CD4-positive, CD25-positive, alpha-beta regulatory T cell (primary cell): ENCODE data around the gene ERICH3. TPM values are rescaled to one million over a fixed set of nuclear protein-coding genes. Genes with fewer than 3 reads are reported as not detected.

Source experiments
- ATAC-seq, 2 donors: fragments of 150-1000 bp; cut with Tn5 transposase; one replicate each; pipeline ENCODE4 v1.10.0; 2021; ENCODE audit warnings: low read depth in 2 of 2, moderate number of reproducible peaks in 2 of 2, moderate library complexity in 1 of 2
- DNase-seq, 3 donors: peaks; one replicate each; pipeline versions ENCODE4 v3.0.0 to v3.0.0-alpha.2; 2012 to 2022; ENCODE audit warnings: mixed read lengths in 1 of 3
- H3K27ac ChIP-seq: one replicate; pipeline ENCODE4 v1.7.0; 2013; ENCODE audit warnings: mild to moderate bottlenecking, low read length; ENCODE audit not compliant: insufficient read depth, poor library complexity, severe bottlenecking
- H3K27me3 ChIP-seq: one replicate; pipeline ENCODE4 v1.7.0; 2013; ENCODE audit warnings: low read length; ENCODE audit not compliant: control insufficient read depth, insufficient read depth
- H3K36me3 ChIP-seq: one replicate; pipeline ENCODE4 v1.7.0; 2013; ENCODE audit warnings: mild to moderate bottlenecking, low read length, moderate library complexity; ENCODE audit not compliant: control insufficient read depth, insufficient read depth
- H3K4me1 ChIP-seq: 2 replicates; pipeline ENCODE4 v1.7.0; 2013; ENCODE audit warnings: mild to moderate bottlenecking, low read length; ENCODE audit not compliant: insufficient read depth, control insufficient read depth, poor library complexity, severe bottlenecking
- H3K4me3 ChIP-seq: one replicate; pipeline ENCODE4 v1.7.0; 2013; ENCODE audit warnings: low read depth, mild to moderate bottlenecking, low read length, moderate library complexity
- H3K9me3 ChIP-seq, 2 experiments: 1 replicate in 1 of 2; 2 replicates in 1 of 2; pipeline ENCODE4 v1.7.0; 2013; ENCODE audit warnings: low read length in 2 of 2, mild to moderate bottlenecking in 1 of 2, moderate library complexity in 1 of 2; ENCODE audit not compliant: control insufficient read depth in 2 of 2
- H3K27ac Mint-ChIP-seq, 3 donors: one replicate each; pipeline ENCODE4 v1.8.0; 2020 to 2022; ENCODE audit warnings: mild to moderate bottlenecking in 3 of 3, mixed read lengths in 3 of 3, moderate library complexity in 2 of 3
- H3K27me3 Mint-ChIP-seq: one replicate; pipeline ENCODE4 v1.8.0; 2022; ENCODE audit warnings: mild to moderate bottlenecking, mixed read lengths
- H3K36me3 Mint-ChIP-seq: one replicate; pipeline ENCODE4 v1.8.0; 2020; ENCODE audit warnings: mixed read lengths
- H3K4me1 Mint-ChIP-seq, 4 donors: one replicate each; pipeline ENCODE4 v1.8.0; 2020 to 2022; ENCODE audit warnings: mixed read lengths in 4 of 4, mild to moderate bottlenecking in 1 of 4
- H3K4me3 Mint-ChIP-seq, 4 donors: one replicate each; pipeline ENCODE4 v1.8.0; 2020 to 2022; ENCODE audit warnings: mild to moderate bottlenecking in 4 of 4, mixed read lengths in 4 of 4, moderate library complexity in 3 of 4
- H3K9me3 Mint-ChIP-seq, 7 donors: one replicate each; pipeline ENCODE4 v1.8.0; 2020 to 2022; ENCODE audit warnings: mixed read lengths in 7 of 7, mild to moderate bottlenecking in 3 of 7, moderate library complexity in 2 of 7
- polyA plus RNA-seq, 4 donors: library from polyadenylated mRNA; unstranded; fragments of 300-500 nt; fragmentation: Illumina TruSeq; gene quantifications; one replicate each; pipeline ENCODE4 v1.2.3, GENCODE V29; 2021
- total RNA-seq: library from RNA; stranded (reverse); gene quantifications from one replicate; pipeline ENCODE4 v1.2.3, GENCODE V29; 2022

ERICH3 gene
- total and polyA plus RNA-seq, 5 donors from 2014 or later, result not detected

- H3K36me3 Mint-ChIP-seq, result no peaks in the 10 kb centered on the region
- H3K4me1 ChIP-seq, result no peaks in the 10 kb centered on the region
- no peaks in the 10 kb centered on the region for H3K9me3 ChIP-seq
- H3K27me3 ChIP-seq, result no peaks in the 10 kb centered on the region
- no peak overlapping the region for H3K27ac Mint-ChIP-seq
- no peak overlapping the region for H3K4me3 ChIP-seq
- H3K36me3 ChIP-seq, result no peaks in the 10 kb centered on the region
- ATAC-seq, result no peak
- H3K27me3 Mint-ChIP-seq, result no peaks in the 10 kb centered on the region
- no peak overlapping the region for H3K4me3 Mint-ChIP-seq
- no peaks in the 10 kb centered on the region for H3K4me1 Mint-ChIP-seq
- H3K27ac ChIP-seq, result no peak overlapping the region
- no peak for DNase-seq
- H3K9me3 Mint-ChIP-seq, result peaks cover 0 to 2% (median 0%) of the 10 kb centered on the region in 7 donors
Observed at GRCh38 chr1:74523873-74524480, 149.6 kb downstream of the ERICH3 start.

- Mint-ChIP-seq H3K27ac (no peak overlapping the region), H3K4me1 (no peaks in the 10 kb centered on the region), H3K9me3 (peaks cover 0 to 2% (median 0%) of the 10 kb centered on the region in 7 donors), H3K36me3 (no peaks in the 10 kb centered on the region), H3K4me3 (no peak overlapping the region), H3K27me3 (no peaks in the 10 kb centered on the region)
- H3K4me3 ChIP-seq, result no peak overlapping the region
- no peak overlapping the region for H3K27ac ChIP-seq
- no peaks in the 10 kb centered on the region for H3K36me3 ChIP-seq
- no peaks in the 10 kb centered on the region for H3K27me3 ChIP-seq
- ATAC-seq (no peak), DNase-seq (no peak)
- no peaks in the 10 kb centered on the region for H3K4me1 ChIP-seq
- H3K9me3 ChIP-seq, result no peaks in the 10 kb centered on the region
Observed at GRCh38 chr1:74522148-74522547, 151.4 kb downstream of the ERICH3 start.

Other genes with a start within 250 kb of the ERICH3 start
- gene LRRC53, start 161.2 kb downstream of the ERICH3 start, total RNA-seq, result not detected
- not detected for gene LRRC53, start 161.2 kb downstream of the ERICH3 start, polyA plus RNA-seq
- 17.2 TPM for gene CRYZ, start 59.3 kb upstream of the ERICH3 start, total RNA-seq
- gene CRYZ, start 59.3 kb upstream of the ERICH3 start, polyA plus RNA-seq, result 10 to 100 TPM; 45.4 to 89.0 (median 52.9) TPM
- gene TYW3, start 59.4 kb upstream of the ERICH3 start, total RNA-seq, result 11.4 TPM
- gene TYW3, start 59.4 kb upstream of the ERICH3 start, polyA plus RNA-seq, result 10 to 100 TPM in 1 of 4 donors, 1 to 10 TPM in 3; 6.1 to 10.0 (median 9.1) TPM